IPS-20b (cell line): Measurements from ENCODE around the gene CPSF4.

Experiments used
- H3K27ac ChIP-seq: one replicate; pipeline ENCODE4 v1.5.1; 2013; ENCODE audit warnings: low read length
- H3K27me3 ChIP-seq: 2 replicates; pipeline ENCODE4 v1.6.1; 2013; ENCODE audit warnings: mild to moderate bottlenecking, low read length, inconsistent platforms; ENCODE audit not compliant: insufficient read depth
- H3K36me3 ChIP-seq: 2 replicates; pipeline ENCODE4 v1.6.1; 2013; ENCODE audit warnings: low read depth, mild to moderate bottlenecking, inconsistent platforms, low read length, moderate library complexity; ENCODE audit not compliant: insufficient read depth
- H3K4me1 ChIP-seq: 2 replicates; pipeline ENCODE4 v1.6.1; 2013; ENCODE audit warnings: mild to moderate bottlenecking, control low read depth, inconsistent platforms, low read length, moderate library complexity; ENCODE audit not compliant: insufficient read depth
- H3K4me3 ChIP-seq: 2 replicates; pipeline ENCODE4 v1.5.1; 2013; ENCODE audit warnings: mild to moderate bottlenecking, low read length, inconsistent platforms
- H3K9ac ChIP-seq: 2 replicates; pipeline ENCODE4 v1.6.1; 2013; ENCODE audit warnings: low read depth, mild to moderate bottlenecking, inconsistent platforms, low read length, moderate library complexity
- H3K9me3 ChIP-seq: 2 replicates; pipeline ENCODE4 v1.6.1; 2013; ENCODE audit warnings: mild to moderate bottlenecking, low read depth, low read length, inconsistent platforms; ENCODE audit not compliant: insufficient read depth

CPSF4 gene

DNA sequence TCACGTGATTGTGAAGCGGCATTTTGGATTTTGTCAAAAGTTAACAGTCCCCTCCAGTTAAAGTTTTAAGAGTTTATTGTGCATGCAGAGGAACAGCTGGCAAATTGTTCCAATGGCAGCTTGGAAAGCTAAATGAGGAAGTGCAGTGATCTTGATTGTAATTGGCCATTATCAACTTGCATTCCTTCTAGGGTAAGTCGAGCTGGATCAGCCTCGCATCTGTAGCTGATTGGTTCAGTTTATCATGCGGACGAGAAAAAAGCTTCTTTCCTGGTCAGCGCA is 34.5 kb downstream of the CPSF4 start:
- Histone ChIP-seq H3K9me3 (no peaks in the 10 kb centered on the region), H3K36me3 (peaks cover 16% of the 10 kb centered on the region; the same call in 1 of the 2 replicates), H3K4me3 (peak overlapping the region; percentile 86), H3K27me3 (no peaks in the 10 kb centered on the region), H3K9ac (peak overlapping the region; percentile 78; the same call in 1 of the 2 replicates), H3K4me1 (no peaks in the 10 kb centered on the region), H3K27ac (peak overlapping the region; percentile 41)

DNA sequence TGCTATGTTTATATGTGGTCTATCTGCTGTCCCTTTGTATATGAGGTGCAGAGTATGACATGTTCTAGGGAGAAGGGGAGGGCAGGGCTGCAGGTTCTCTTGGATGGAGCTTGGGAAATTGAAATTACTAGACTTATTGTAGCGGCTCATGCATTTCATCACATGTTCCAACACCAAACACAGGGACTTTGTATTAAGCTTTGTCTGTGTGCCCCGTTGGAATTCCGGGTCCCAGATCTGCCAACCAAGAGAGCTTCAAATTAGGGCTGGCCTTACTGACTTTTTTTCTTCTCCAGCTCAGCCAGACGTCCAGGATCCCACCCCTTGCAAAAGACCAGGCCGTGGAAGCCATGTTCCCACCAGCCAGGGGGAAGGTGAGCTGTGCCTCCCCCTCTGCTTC is 37.4 kb downstream of the CPSF4 start:
- H3K9ac ChIP-seq, result no peak overlapping the region

DNA sequence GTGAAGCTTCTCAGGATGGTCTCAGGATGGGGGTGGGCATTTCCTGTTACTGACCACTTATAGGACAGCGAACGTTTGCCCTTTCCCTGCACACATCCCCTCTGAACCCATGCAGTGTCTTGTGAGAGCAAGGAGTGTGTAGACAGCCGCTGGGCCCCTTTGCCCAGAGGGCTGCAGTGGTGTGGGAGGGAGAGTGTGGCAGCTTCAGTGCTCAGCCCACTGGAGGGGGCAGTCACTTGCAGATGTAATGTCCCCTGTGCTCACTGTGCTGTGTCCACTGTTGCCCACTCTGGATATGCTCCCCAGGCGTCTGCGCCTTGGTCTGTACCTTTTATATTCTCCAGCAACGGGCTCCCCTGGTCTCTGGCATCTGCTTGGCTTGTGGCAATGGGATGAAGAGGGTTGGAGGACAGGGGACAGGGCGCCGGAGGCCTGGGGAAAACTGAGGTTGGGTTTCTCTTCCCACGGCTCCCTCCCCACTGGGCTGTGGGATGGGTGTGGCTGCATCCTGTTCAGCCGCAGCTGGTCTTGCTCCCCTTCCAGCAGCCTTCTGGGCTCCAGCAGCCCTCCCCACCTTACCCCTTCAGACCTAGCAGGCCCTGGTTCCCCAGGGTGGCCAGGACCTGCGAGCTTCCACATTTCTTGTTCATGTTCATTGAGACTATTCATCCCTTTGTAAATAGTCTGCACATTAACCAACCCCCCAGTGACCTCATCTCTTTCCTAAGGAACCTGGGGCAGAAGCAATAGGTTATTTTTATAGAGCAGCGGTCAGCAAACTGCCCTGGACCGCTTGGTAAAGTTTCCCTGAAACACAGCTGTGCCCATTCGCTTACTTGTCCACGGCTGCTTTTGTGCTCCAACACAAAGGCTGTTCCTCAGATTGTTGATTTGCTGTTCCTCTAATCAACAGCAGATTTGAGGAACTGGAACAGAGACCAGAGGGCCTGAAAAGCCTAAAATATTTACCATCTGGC is 40.0 kb downstream of the CPSF4 start:
- Histone ChIP-seq H3K4me1 (no peaks in the 10 kb centered on the region), H3K36me3 (peaks cover 59% of the 10 kb centered on the region), H3K9ac (no peak overlapping the region), H3K27me3 (no peaks in the 10 kb centered on the region), H3K4me3 (no peak overlapping the region), H3K9me3 (no peaks in the 10 kb centered on the region), H3K27ac (no peak overlapping the region)

More for the DNA sequence above, 37.4 kb downstream of the CPSF4 start:
- Histone ChIP-seq H3K4me3 (no peak overlapping the region), H3K27me3 (no peaks in the 10 kb centered on the region), H3K9me3 (no peaks in the 10 kb centered on the region), H3K36me3 (peaks cover 42% of the 10 kb centered on the region), H3K4me1 (no peaks in the 10 kb centered on the region), H3K27ac (no peak overlapping the region)

DNA sequence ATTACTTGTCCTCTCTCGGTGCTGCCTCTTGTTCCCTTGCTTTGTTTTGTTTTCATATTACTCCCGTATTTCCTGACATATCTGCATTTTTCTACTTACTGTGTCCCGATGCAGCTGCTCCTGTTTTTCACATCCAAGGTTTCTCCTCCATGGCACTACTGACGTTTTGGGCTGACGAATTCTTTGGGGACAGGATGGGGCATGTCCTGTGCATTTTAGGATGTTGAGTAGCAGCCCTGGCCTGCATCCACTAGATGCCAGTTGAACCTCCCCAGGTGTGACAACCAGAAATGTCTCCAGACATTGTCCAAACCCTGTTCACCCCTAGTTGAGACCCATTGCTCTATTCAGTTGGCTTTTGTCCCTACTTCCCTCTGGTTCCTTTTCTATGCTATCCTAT is 46.4 kb downstream of the CPSF4 start:
- H3K9me3 ChIP-seq, result no peaks in the 10 kb centered on the region
- H3K27ac ChIP-seq, result no peak overlapping the region
- peaks cover 31% of the 10 kb centered on the region for H3K36me3 ChIP-seq
- no peaks in the 10 kb centered on the region for H3K27me3 ChIP-seq
- H3K4me1 ChIP-seq, result no peaks in the 10 kb centered on the region
- no peak overlapping the region for H3K9ac ChIP-seq
- H3K4me3 ChIP-seq, result no peak overlapping the region

DNA sequence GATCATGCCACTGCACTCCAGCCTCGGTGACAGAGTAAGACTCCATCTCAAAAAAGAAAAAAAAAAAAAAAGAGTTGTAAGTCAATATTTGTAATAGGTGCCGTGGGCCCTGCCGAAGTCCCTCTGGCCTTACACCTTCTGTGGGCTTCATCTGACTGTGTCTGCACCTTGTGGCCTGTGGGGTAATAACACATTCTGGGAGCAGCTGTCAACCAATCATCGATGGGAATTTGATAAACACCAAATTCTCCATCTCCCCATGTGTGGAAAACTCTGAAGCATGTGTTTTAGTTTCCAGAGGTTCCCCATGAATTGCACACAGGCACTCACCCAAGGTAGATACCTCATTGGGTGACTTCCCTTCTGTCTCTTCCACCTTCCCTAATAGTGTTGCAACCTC is 50.5 kb downstream of the CPSF4 start:
- H3K36me3 ChIP-seq, result peaks cover 16% of the 10 kb centered on the region
- no peak overlapping the region for H3K4me3 ChIP-seq
- H3K27me3 ChIP-seq, result no peaks in the 10 kb centered on the region
- H3K9me3 ChIP-seq, result peaks cover 16% of the 10 kb centered on the region
- no peaks in the 10 kb centered on the region for H3K4me1 ChIP-seq
- H3K9ac ChIP-seq, result no peak overlapping the region
- no peak overlapping the region for H3K27ac ChIP-seq

DNA sequence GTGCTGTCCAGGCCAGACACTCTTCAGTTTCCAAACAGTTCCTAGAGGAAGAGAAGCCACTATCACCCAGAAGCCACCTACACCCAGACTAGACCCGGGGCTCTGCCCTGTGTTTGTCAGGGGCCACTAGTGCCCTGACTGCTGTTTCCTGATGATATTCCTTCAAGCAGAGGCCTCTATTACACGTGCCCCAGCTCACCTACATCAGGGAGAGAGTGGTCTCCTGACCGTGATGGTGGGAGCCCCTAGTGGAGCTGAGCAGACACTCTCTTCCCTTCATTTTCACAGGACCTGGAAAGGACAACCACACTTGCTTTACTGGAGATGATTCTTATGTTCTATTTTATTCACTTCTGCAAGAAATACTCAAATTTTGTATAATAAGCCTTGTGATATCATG is 52.1 kb downstream of the CPSF4 start:
- Histone ChIP-seq H3K27ac (no peak overlapping the region), H3K9ac (no peak overlapping the region), H3K9me3 (peaks cover 22% of the 10 kb centered on the region), H3K36me3 (peaks cover 19% of the 10 kb centered on the region), H3K4me1 (no peaks in the 10 kb centered on the region), H3K27me3 (no peaks in the 10 kb centered on the region), H3K4me3 (no peak overlapping the region)

DNA sequence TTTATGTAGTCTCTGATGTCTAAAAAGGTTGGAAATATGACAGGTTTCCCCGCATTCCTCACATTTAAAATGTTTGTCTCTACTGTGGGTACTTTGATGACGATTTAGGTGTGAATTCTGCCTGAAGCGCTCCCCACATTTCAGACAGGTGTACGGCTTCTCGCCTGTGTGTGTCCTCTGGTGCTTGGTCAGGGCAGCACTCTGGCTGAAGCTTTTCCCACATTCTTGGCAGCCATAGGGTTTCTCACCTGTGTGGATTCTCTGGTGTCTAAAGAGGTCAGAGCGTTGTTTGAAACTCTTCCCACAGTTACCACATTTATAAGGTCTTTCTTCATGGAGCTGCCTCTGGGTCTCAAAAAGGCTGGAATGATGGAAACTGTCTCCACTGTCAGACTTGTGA is 55.1 kb downstream of the CPSF4 start:
- H3K9ac ChIP-seq, result no peak overlapping the region
- H3K4me1 ChIP-seq, result peaks cover 9% of the 10 kb centered on the region
- no peak overlapping the region for H3K27ac ChIP-seq
- peaks cover 33% of the 10 kb centered on the region for H3K36me3 ChIP-seq
- no peak overlapping the region for H3K4me3 ChIP-seq
- H3K27me3 ChIP-seq, result no peaks in the 10 kb centered on the region
- peaks cover 22% of the 10 kb centered on the region for H3K9me3 ChIP-seq

DNA sequence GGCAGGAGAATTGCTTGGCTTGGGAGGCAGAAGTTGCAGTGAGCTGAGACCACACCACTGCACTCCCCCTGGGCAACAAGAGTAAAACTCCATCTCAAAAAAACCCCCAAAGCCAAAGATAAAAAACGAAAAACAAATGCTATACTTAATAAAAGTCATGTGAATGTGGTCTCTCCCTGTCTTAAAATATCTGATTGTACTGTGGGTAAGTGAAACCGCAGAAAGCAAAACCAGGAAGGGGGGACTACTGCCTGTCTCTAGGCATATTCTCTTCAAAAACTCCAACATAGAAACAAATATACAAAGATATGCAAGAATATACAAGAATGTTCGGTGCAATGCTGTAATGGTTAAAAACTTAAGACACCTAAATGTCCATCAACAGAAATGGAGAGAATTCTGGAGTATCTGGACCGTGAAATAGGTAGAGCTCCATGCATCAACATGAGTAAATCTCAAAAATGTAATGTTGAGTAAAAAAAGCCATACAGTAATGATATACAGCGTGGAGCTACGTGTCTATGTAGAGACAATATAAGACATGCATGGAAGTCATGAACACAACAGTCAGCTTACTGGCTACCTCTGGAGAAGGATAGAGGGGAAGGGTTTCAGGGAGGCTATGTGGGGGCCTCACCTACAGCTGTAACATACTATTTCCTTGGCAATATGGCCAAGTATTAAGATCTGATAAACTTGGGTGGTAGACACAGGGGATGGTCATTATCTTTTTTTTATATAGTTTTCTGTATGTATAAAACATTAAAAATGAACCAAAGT is 59.2 kb downstream of the CPSF4 start:
- H3K27ac ChIP-seq, result no peak overlapping the region
- H3K4me1 ChIP-seq, result peaks cover 9% of the 10 kb centered on the region
- H3K4me3 ChIP-seq, result peak overlapping the region; percentile 87
- no peaks in the 10 kb centered on the region for H3K27me3 ChIP-seq
- H3K9me3 ChIP-seq, result peaks cover 19% of the 10 kb centered on the region
- no peak overlapping the region for H3K9ac ChIP-seq
- H3K36me3 ChIP-seq, result peaks cover 29% of the 10 kb centered on the region

DNA sequence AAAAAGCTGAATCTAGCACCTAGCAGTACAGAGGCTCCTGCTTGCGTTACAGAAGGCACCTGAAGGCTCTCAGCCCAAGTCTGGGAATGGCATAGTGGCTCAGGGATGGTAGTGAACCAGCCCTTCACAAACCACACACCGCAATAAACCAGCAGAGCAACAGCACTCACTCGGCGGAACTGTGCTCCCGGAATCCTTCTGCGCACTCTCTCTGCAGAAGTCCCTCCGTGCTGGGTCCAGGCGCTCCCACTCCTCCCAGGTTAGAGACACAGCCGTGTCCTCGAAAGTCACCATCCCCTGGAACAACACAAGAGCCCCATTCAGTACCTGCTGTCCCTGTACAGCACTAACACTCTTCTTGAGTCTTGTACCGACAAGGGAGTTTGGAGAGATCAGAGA is 59.8 kb downstream of the CPSF4 start:
- peaks cover 9% of the 10 kb centered on the region for H3K4me1 ChIP-seq
- H3K36me3 ChIP-seq, result peaks cover 23% of the 10 kb centered on the region
- no peak overlapping the region for H3K9ac ChIP-seq
- peaks cover 13% of the 10 kb centered on the region for H3K9me3 ChIP-seq
- H3K27me3 ChIP-seq, result no peaks in the 10 kb centered on the region
- no peak overlapping the region for H3K27ac ChIP-seq
- peak overlapping the region; percentile 87 for H3K4me3 ChIP-seq

DNA sequence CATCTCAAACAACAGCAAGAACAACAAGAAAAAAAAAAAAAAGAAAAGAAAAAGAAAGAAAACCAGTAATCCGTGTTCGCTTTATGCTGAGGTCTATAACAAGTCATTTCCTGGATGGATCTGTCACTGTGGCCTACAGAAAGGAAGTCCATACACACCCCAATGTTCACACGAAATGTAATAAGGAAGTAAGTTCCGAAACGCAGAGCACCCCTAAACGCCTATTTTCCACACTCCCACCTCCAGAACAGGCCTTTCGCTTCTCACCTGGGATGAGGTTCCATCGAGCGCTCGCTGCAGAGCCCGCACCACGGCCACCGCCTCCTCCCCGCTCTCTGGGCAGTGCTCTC is 60.6 kb downstream of the CPSF4 start:
- Histone ChIP-seq H3K27me3 (no peaks in the 10 kb centered on the region), H3K4me1 (peaks cover 9% of the 10 kb centered on the region), H3K27ac (peak overlapping the region; percentile 16), H3K9me3 (peaks cover 5% of the 10 kb centered on the region), H3K36me3 (peaks cover 15% of the 10 kb centered on the region), H3K4me3 (peak overlapping the region; percentile 87), H3K9ac (peak overlapping the region; percentile 86; the same call in 1 of the 2 replicates)

DNA sequence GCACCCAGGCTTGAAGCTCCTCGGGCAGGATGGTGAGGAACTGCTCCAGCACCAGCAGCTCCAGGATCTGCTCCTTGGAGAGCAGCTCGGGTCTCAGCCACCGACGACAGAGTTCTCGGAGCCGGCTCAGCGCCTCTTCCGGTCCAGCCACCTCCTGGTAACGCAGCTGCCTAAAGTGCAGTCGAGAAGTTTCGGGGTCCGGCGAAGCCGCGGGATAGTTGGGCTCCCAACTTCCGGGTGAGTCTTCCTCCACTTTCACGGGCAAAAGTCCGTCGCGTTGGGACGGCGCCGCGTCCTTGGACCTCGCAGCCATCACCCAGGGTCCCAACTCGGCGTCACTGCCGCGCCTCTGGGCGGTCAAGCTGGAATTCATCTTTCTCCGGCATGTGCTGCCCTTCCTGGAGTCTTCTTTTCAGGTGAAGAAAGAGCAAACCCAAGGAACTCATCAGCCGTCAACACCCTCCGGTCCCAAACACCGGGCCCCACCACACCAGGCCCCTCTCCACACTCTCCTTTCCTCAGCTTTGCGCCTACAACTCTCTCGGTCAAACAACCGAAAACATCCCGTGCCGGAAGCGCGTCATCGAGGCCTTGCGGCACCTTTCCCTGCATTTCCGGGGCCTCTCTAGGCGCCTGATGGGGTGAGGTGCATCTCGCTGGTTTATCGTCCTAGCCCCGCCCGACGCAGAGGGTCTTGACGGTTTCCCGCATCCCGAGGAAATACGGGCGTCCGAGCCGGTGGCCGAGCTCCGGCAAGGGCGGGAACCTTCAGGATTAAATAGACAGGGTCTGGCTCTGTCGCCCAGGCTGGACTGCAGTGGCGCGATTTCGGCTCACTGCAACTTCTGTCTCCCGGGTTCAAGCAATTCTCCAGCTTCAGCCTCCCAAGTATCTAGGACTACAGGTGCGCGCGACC is 61.2 kb downstream of the CPSF4 start, which contains the start of gene ZNF394:
Gene ZNF394 (minus strand): TSS at position 561 of the 916 bp plus-strand sequence. CDS start 188 bp downstream, at position 373.
- H3K36me3 ChIP-seq, result peaks cover 13% of the 10 kb centered on the region
- no peaks in the 10 kb centered on the region; the same call in 1 of the 2 replicates for H3K9me3 ChIP-seq
- H3K27ac ChIP-seq, result peak within 1 kb of the TSS; percentile 16
- peak within 1 kb of the TSS; percentile 87 for H3K4me3 ChIP-seq
- H3K27me3 ChIP-seq, result no peaks in the 10 kb centered on the region
- H3K9ac ChIP-seq, result peak within 1 kb of the TSS; percentile 86; the same call in 1 of the 2 replicates
- peaks cover 9% of the 10 kb centered on the region for H3K4me1 ChIP-seq
